Vagina (tissue), 2 donors: Measurements from ENCODE around the gene CFAP221.

ENCODE experiments used
- CTCF ChIP-seq, 3 experiments: fragments of 450-650 bp in 2 of 3; fragments of 200-600 bp in 1 of 3; sonication (generic) in 1 of 3; IDR thresholded peaks; one replicate each; pipeline ENCODE4 v1.5.1; 2017 to 2019; ENCODE audit warnings: antibody characterized with exemption in 3 of 3, mild to moderate bottlenecking in 2 of 3, moderate library complexity in 2 of 3
- POLR2A ChIP-seq, 2 donors: fragments of 450-650 bp; IDR thresholded peaks; one replicate each; pipeline ENCODE4 v1.6.1; 2017; ENCODE audit warnings: antibody characterized with exemption in 2 of 2, mild to moderate bottlenecking in 2 of 2, moderate library complexity in 2 of 2
- POLR2AphosphoS5 ChIP-seq, 2 donors: sonication (generic); formaldehyde crosslinking; IDR thresholded peaks; one replicate each; pipeline ENCODE4 v1.9.0; 2017; ENCODE audit warnings: antibody characterized with exemption in 2 of 2, mild to moderate bottlenecking in 2 of 2, low read depth in 1 of 2; ENCODE audit not compliant: insufficient read depth in 1 of 2

DNA sequence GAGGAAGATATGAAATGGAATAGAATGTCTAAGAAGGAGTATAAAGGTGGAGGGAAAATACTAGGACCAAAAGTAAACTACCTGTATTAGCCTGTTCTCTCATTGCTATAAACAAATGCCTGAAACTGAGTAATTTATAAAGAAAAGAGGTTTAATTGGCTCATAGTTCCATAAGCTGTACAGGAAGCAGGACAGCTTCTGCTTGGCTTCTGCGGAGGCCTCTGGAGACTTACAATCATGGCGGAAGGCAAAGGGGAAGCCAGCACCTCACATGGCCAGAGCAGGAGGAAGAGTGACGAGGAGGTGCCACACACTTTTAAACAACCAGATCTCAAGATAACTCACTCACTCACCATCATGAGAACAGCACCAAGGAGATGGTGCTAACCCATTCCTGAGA is 101.9 kb downstream of the CFAP221 start:
- TF ChIP-seq POLR2AphosphoS5 (IDR thresholded peaks at IDR 0.05; ENCODE audit: insufficient read depth in 1 of 2, low read depth in 1 of 2), result no peak
- TF ChIP-seq CTCF (IDR thresholded peaks at IDR 0.05), result no peak
- TF ChIP-seq POLR2A (IDR thresholded peaks at IDR 0.05), result no peak
